ENCODE results near the gene DDX46.

DNA sequence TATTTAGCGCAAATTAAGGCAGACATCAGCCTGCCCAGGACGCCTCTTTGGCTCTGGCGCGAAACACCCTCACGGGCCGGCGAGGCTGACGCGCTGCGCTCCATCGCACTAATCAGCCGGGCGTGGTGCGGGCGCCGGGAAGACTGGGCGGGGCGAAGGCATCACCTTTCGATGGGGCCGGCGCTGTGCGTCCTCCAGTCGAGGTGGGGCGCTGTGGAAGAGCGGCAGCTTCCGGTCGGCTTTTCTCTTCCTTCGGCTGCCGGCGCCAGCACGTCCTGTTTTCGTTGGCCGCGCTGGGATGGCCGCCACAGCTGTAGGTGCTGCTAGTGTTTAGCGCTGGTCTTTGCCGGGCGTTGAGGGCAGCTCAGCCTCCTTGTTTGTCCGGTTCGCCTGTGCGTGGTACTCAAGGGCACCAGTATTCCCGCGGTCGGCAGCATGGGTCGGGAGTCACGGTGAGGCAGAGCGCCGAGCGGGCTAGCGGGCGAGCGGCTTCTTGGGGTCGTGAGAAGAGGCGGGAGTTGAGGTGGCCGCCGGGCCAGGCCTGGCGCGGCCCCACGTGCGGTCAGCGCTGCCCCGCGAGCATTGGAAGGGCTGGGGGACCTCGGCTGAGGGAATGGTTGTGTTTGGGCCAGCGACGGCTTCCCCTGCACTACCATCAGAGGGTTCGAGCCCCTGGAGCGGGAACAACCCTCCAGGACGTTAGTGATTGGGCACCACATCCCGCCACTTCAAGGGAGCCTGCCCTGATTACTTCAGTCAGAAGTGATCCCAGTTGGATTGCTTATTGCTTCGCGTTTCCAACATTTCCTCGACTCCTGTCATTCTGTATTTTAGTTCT is at the start of gene DDX46:
- TF ChIP-seq POLR2A (IDR thresholded peaks at IDR 0.05; ENCODE audit: low read depth, low read length) (peak; percentile 91), TAF1 (IDR thresholded peaks at IDR 0.05; ENCODE audit: borderline replicate concordance, low read depth, low read length) (peak; percentile 94), POLR2AphosphoS5 (IDR thresholded peaks at IDR 0.05; ENCODE audit: low read depth, low read length) (peak; percentile 95)
